HG03342 (cell line): ENCODE data around the gene TMF1.

Experiments
- ATAC-seq: cut with Tn5 transposase; IDR thresholded peaks from one replicate; pipeline ENCODE4 v1.9.1; 2021; ENCODE audit warnings: mild to moderate bottlenecking, moderate library complexity; ENCODE audit not compliant: unreplicated experiment

TMF1 gene, protein sequence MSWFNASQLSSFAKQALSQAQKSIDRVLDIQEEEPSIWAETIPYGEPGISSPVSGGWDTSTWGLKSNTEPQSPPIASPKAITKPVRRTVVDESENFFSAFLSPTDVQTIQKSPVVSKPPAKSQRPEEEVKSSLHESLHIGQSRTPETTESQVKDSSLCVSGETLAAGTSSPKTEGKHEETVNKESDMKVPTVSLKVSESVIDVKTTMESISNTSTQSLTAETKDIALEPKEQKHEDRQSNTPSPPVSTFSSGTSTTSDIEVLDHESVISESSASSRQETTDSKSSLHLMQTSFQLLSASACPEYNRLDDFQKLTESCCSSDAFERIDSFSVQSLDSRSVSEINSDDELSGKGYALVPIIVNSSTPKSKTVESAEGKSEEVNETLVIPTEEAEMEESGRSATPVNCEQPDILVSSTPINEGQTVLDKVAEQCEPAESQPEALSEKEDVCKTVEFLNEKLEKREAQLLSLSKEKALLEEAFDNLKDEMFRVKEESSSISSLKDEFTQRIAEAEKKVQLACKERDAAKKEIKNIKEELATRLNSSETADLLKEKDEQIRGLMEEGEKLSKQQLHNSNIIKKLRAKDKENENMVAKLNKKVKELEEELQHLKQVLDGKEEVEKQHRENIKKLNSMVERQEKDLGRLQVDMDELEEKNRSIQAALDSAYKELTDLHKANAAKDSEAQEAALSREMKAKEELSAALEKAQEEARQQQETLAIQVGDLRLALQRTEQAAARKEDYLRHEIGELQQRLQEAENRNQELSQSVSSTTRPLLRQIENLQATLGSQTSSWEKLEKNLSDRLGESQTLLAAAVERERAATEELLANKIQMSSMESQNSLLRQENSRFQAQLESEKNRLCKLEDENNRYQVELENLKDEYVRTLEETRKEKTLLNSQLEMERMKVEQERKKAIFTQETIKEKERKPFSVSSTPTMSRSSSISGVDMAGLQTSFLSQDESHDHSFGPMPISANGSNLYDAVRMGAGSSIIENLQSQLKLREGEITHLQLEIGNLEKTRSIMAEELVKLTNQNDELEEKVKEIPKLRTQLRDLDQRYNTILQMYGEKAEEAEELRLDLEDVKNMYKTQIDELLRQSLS

DNA sequence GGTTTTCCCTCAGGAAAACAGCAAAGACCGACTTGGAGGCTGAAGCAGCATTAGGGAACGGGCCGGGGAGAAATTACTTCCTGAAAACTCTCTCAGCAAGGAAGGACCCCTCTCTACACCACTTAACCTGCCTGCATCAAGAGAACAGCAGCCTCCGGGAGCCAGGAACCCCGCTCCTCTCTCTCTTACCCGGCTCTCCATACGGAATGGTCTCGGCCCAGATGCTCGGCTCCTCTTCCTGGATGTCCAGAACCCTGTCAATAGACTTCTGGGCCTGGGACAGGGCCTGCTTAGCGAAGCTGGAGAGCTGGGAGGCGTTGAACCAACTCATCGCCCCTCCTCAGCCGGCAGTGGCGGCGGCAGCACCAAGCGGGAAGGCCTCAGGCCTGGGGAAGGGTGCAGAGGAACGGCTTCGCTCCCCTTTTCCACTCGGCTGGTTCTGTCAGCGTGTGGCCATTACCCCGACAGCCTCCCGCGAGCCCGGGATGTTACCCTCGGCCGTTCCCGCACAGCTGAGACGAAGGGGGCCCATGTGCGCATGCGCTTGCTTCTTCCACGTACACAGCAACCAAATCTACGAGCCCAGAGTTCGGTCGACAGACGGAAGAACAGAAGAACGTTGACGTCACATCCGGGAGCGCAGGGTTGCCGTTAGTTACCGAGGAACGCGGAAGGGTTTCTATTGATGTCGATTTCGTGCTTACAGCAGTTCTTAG lies at the start of gene TMF1:
TSS of gene TMF1 (minus strand) at position 578 of the 716 bp plus-strand sequence. CDS start at position 331, 247 bp downstream.
- peak; percentile 95 for ATAC-seq

DNA sequence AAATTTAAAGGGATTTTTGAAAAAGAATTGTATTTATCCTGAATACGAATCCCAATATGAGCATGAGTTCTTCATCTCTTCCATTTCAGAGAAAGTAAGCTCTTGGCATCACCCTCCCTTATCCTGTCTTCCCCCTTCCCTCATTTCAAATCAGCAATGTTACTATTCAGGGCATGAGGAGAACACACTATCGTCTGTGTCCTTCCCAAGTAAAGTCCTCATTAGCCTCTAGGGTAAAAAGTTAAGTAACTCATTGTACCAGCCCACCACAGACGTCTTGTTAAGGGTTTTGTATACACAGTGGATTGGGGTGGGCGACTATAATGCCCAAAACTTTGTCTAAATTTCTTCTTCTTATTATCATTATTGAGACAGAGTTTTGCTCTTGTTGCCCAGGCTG lies 47.4 kb upstream of the TMF1 start:
- no peak for ATAC-seq

DNA sequence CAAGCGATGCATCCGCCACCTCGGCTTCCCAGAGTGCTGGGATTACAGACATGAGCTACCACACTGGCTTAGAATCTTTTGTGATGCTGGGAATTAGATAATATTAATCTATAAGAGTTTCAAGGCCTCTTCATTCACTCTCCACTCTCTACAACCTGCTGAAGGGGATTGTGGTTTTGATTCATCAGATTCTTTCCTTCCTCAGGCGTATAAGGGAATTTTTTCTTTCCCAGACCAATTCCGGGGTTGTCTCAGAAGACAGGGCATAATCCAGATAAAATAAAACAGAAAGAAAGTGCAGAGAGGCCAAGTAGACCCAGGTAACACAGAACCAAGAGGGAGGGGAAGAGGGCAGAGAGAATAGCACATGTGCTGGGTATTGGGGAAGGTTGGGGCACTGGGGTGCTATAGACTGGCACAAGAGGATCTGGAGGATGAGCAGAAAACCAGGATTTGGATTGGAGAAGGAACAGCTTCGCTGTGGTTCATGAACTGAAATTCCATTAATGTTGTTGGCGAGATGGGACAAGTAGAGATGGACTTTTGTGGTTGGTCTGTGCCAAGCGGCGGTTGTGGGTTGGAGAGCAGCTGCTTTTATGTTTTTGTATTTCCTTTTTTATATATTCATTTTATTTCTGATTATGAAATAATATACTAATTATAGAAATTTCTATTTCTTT lies 45.4 kb upstream of the TMF1 start:
- ATAC-seq: no peak

DNA sequence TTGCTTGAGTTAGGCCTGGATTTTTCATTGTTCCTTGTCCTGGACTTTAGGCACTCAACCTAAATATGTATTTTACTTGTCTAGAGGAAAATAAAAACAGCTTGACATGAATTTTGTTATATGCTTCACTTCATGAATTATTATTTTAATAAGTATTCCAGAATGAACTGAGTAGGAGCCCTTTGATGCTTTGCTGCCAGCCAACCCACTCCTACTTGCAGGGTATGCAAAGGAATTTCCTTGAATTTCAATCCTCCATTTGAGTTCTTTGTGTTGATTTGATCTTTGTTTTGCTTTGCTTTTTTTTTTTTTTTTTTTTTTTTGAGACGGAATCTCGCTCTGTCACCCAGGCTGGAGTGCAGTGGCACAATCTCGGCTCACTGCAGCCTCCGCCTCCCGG lies 44.2 kb upstream of the TMF1 start:
- ATAC-seq: no peak

DNA sequence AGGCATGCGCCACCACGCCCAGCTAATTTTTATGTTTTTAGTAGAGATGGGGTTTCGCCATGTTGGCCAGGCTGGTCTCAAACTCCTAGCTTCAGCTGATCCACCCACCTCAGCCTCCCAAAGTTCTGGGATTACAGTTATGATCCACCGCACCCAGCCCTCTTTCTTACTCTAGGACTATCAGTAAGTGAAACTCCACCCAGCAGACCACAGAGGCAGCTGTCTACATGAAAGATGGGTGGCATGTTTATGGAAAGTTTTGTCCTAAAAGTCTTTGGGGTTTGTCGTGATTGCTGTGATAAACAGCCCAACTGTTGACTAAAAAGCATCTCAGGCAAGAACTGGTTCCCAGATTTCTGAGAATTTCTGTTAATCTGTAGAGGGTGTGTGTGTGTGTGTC lies 43.5 kb upstream of the TMF1 start:
- ATAC-seq: no peak

DNA sequence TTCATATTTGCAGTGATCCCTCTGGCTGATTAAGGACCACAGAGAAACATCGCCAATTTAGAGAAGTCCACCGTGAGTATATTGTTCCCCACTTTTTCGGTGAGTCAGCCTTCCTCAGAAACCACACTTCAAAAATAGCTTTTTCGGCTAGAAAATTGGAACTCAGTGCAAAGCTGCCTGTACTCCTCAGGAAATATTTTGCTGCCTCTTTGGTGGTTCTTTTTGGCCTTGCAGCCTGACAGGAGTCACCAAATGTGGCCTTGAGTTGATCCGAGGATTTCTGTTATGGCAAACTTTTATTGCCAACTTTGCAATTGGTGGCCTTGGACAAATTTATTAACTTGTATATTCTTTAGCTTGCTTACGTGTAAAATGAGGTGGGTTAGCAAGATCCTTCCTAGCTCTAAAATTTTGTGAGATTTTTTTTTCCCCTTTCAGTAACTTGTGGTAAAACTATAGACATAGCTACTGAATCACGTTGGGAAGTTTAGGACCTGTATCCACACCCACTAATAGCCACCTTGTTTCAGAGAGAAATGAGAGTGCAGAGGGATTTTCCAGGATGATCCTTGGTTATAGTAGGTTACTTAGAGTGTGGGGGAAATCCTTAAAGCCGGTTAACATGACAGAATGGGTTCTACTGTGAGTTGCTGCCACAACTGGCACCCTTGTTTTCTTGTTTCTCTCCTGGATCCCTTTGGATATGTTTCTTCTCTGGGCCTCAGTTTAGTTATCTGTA lies 42.5 kb upstream of the TMF1 start:
- ATAC-seq: no peak

DNA sequence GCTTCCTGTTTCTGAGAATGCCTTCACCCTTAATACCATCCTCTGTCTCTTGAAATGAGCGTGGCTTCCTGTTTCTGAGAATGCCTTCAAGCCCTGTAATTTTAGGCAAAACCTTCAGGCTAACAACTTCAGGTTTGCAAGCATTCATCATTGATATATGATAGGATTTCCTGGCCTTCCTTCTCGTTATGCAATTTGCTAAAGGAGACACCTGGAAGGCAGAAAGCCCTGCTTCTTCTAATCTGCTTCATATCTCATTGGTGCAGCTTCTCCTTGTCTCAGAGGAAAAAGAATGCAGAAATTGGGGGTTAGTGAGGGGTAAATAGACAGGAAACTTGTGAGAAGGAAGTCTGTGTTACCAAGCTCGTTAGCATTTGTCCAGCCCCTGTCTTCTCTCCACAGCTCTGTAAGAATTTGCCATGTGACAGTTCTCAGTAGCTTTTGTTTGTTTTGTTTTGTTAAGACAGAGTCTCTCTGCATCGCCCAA lies 39.9 kb upstream of the TMF1 start:
- ATAC-seq: peak; percentile 79

DNA sequence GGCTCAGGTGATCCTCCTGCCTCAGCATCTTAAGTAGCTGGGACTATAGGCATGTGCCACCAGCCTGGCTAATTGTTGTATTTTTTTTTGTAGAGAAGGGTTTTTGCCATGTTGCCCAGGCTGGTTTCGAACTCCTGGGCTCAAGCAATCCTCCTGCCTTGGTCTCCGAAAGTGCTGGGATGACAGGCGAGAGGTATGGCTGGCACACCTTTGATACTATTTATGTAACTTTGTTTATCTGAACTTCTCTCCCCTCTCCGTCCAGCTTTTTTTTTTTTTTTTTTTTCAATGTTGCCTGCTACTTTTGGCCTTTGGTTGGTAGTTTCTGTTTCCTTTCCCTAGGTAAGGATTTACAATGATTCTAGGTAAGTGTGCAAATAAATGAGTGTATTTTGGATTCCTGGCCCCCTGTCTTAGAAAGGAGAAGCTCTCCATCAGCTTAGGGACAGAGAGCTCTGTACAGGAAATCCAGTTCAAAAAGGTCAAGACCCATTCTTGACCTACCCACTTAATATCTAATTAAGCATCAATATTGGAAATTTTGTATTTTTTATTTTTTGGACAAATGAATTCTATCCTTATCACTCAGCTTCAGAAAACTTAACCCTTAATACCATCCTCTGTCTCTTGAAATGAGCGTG lies 39.4 kb upstream of the TMF1 start:
- no peak for ATAC-seq

DNA sequence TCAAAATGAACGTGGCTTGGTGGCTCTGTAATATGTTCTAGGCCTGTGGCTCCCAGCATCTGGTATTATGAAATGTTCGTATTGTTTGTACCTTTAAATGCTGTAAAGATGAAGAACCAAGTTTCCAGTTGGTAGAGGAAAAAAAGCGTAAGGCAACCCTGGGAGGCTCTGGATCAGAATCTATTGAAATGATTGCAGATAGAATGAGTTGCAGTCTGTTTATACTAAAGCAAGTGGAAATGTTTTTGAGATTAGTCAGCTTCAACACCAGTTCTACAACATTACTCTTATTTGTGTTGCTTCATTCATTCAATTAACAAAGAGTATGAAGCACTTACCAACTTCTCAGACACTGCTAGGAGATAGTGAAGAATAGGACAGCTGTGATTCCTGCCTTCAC lies 37.9 kb upstream of the TMF1 start:
- no peak for ATAC-seq

DNA sequence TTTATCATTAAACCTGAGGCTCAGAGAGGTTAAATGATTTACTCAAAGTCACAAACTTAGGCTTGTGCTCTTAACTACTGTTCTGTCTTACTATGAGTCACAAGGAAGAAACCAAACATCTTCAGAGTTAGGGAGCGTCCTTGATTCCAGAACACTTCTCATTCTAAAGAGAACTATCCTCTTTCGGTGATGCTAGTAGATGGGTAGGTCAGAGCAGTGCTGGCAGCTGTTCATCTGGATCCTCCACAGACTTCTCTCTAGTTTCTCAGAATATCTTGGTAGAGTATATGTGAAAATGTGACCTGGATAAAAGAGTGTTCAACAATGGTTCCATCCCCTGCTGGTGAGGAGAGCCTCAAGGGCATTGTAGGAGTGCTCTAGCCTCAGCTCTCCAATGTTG lies 35.9 kb upstream of the TMF1 start:
- ATAC-seq: peak; percentile 26

DNA sequence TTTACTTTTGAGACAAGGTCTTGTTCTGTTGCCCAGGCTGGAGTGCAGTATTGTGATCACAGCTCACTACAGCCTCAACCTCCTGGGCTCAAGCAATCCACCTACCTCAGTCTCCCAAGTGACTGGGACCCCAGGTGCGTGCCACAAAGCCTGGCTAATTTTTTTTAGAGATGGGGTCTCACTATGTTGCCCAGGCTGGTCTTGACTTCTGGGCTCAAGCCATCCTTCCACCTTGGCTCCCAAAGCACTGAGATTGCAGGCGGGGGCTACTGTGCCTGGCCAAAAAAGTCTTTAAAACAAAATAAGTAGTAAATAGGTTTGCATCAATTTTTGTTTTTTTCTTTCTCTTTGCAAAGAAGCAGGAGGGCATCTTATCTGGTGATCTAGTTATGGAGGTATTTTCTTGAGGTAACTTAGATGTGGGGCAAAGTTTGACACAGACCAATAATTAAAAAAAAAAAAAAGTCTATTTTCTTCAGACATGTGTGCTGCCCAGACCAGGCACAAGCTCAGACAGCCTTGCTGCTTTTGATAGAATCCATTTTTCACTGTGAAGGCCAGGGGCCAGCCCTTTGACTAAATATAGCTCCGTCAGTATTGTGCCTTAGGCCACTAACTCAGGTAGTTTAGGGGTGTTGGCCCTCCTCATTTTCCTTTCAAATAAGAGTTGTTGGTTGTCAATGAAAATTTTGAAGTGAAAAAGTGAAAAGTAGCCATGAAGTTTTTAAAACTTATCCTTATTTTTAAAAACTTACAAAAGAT lies 35.1 kb upstream of the TMF1 start:
- ATAC-seq: no peak

DNA sequence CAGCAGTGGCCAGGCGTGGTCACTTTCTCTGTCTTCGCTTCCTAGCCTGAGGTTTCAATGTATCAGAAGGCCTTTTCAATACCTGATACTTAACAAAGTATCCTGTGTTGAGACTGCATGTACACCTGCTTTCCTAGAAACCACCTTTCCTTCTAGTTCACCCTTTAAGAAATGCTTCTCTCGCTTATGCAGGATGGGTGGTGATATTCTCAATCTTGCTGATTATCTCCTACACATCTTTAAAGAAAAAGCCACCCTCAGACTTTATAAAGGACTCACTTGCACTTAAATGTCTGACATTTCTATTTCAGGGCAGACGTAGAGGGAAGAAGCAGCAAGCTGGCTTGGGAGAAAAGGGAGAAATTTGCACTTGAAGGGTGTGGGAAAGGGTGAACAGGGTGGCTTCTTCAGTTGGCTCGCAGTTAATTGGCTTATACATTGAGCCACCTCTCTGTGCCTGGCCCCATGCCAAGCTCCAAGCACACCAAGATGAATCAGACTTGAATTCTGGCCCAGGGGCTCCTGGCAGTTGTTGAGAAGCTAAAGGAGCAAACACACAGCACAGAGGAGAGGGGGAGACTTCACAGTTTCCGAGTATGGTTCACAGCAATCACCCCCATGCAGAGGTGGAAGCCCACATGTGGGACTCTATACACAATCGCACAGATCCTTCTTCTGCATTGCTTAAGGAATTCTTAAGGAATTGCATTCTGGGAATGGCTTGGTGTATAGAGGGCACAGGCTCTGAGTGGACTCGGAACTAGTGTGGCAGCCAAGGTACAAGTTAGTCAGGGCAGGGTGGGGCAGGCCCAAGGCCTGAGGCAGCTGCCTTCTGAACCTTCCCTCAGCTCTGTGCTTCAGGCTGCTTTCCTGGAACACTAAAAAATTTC lies 33.9 kb upstream of the TMF1 start:
- no peak for ATAC-seq

DNA sequence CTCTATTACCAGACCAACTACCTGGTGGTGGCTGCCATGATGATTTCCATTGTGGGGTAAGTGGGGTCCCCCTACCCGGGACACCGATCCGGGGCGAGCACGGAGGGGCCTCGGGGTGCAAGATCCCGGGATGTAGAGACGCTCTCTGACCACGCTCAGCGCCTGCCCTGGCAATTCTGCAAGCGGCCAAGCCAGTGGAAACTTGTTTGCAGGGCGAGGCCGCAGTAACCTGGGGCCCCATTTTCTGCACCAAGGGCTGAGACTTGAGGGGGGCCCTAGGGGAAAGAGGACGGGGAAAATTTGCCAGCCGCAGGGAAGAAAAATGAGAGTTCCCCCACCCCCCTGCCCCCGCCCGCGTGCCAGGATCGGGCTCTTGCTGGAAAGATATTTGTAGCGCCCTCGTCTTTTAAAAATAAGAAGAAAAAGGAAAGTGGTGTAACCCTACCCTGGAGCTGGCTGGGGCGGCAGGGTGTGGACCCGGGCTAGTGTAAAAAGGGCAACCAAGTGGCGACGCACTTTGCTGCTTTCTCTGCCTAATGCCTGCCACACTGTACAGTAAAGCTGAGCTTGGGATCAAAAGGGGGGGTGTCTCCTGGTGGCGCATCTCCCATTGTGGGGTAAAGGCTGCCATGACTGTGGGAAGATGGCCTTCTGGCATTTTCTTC lies 33.2 kb upstream of the TMF1 start:
- no peak for ATAC-seq

DNA sequence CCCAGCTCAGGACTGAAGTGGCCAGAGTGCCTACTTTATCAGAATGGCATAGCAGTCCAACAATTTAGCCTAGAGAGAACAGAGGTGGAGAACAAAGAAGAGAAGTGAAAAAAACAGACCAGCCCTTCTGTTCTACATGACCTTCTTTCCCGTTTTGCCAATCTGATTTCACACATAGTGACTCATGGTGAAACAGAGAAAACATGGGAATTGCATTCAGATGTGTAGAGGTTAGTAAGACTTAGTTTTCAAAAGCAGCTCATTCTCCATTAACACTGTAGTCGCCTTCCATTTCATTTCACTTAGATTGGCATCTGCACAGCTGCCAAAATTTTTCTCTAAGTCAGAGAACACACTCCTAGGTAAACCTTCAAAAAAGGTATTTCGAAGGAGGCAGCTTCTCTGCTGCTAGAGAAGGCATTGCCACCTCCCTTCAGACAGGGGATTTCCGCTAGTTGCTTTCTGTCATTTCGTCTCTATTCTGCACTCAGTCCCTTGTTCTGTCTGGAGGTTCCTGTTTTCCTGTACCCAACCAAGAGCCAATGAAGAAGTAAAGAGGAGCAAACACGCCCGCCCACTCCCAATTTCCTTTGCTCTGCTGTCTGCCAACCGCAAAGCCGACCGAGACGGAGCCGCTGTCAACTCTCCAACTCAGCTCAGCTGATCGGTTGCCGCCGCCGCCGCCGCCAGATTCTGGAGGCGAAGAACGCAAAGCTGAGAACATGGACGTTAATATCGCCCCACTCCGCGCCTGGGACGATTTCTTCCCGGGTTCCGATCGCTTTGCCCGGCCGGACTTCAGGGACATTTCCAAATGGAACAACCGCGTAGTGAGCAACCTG lies 32.4 kb upstream of the TMF1 start, which contains the start of gene ARL6IP5:
TSS of gene ARL6IP5 (plus strand) at position 612 of the 842 bp plus-strand sequence. CDS start at position 723, 111 bp downstream.
- ATAC-seq: peak; percentile 52

DNA sequence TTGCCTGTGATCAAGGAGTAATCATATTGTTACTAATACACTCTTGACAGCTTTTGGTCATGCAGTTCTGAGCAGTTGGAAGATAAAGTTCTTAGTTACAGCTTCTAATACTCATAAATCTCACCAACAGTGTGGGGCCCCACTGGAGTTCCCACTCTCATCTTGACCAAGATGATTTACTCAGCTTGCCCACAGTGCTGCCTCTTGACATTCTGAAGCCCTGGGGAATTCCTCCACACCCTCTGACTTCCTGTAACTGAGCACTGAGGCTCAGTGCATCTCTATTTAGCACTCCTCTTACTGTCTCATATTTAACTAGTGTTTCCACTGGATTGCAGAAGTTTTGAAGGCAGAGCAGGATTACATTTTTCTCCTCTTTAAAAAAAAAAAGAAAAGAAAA lies 30.7 kb upstream of the TMF1 start:
- ATAC-seq: peak; percentile 47

DNA sequence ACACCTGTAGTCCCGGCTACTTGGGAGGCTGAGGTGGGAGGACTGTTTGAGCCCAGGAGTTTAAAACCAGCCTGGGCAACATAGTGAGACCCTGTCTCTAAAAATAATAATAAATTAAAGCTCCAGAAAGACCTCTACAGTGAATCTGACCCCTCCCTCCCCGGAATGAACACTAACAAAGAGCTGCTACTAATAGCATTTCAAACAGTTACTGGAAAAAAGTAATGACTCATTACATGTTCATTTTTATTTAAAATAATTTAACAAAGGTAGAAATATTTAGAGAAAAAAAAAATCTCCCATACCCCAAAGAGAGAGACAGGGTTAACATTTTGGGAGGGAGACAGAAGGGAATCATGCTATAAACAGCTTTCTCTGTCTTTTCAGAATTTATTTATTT lies 30.2 kb upstream of the TMF1 start:
- no peak for ATAC-seq
